ENCODE data around the gene CTNND2.

- TF ChIP-seq FOXM1 (IDR thresholded peaks at IDR 0.05; ENCODE audit: low read depth) (no peak), RFX5 (IDR thresholded peaks at IDR 0.05; ENCODE audit: low read length) (no peak)
Measured at GRCh38 chr5:11904265-11904906, at the start of gene CTNND2.

Measured in SK-N-SH (cell line).